Caco-2 (cell line): Measurements from ENCODE around the gene WDR46. TPM values are rescaled to one million over a fixed set of nuclear protein-coding genes. Genes with fewer than 3 reads are reported as not detected.
A peak's percentile ranks its signal among the peaks of the same experiment; 100 is the strongest.

Source experiments
- BruUV-seq: library from RNA; stranded (reverse); fragments of 400-500 nt; replicated peaks from 2 replicates; lab custom pipeline; 2021; lab: Mats Ljungman, UMichigan
- CTCF ChIA-PET: fragments of 300-600 bp; sonication (Branson Sonifier 250); formaldehyde crosslinking; loops from one replicate; lab custom pipeline; 2022; ENCODE audit warnings: antibody characterized with exemption; lab: Charles Lee
- POLR2A ChIA-PET: fragments of 300-600 bp; sonication (Branson Sonifier 250); formaldehyde crosslinking; loops from one replicate; lab custom pipeline; 2022; ENCODE audit warnings: antibody characterized with exemption; lab: Charles Lee
- DNase-seq, 2 experiments: peaks; one replicate each; pipeline versions ENCODE4 v3.0.0 to v3.0.0-alpha.2; 2020 to 2022
- H3K27me3 ChIP-seq: replicated peaks from 2 replicates; pipeline ENCODE4 v1.6.0; 2011; ENCODE audit warnings: low read length; ENCODE audit not compliant: control insufficient read depth, insufficient read depth
- H3K36me3 ChIP-seq: 2 replicates; pipeline ENCODE4 v1.5.1; 2011; ENCODE audit warnings: low read length; ENCODE audit not compliant: control insufficient read depth, insufficient read depth
- H3K4me1 ChIP-seq: fragments of 250-450 bp; sonication (Bioruptor Pico); 2 replicates; pipeline ENCODE4 v1.5.1; 2020; ENCODE audit warnings: mild to moderate bottlenecking
- H3K4me3 ChIP-seq: 2 replicates; pipeline ENCODE4 v1.5.1; 2011; ENCODE audit warnings: low read depth, mild to moderate bottlenecking, control low read depth, low read length
- H3K9me3 ChIP-seq: fragments of 250-450 bp; sonication (Bioruptor Pico); 2 replicates; pipeline ENCODE4 v1.5.1; 2020; ENCODE audit warnings: mild to moderate bottlenecking, moderate library complexity
- H3K27ac Mint-ChIP-seq: one replicate; pipeline ENCODE4 v1.8.0; 2022; ENCODE audit warnings: mixed read lengths; ENCODE audit not compliant: unreplicated experiment
- H3K27me3 Mint-ChIP-seq: one replicate; pipeline ENCODE4 v1.8.0; 2022; ENCODE audit warnings: mixed read lengths; ENCODE audit not compliant: insufficient read depth, unreplicated experiment
- H3K36me3 Mint-ChIP-seq: one replicate; pipeline ENCODE4 v1.8.0; 2022; ENCODE audit warnings: mild to moderate bottlenecking, mixed read lengths; ENCODE audit not compliant: insufficient read depth, unreplicated experiment
- H3K4me1 Mint-ChIP-seq: one replicate; pipeline ENCODE4 v1.8.0; 2022; ENCODE audit warnings: low read depth, mixed read lengths; ENCODE audit not compliant: unreplicated experiment
- H3K4me3 Mint-ChIP-seq: one replicate; pipeline ENCODE4 v1.8.0; 2022; ENCODE audit warnings: mild to moderate bottlenecking, moderate library complexity, mixed read lengths; ENCODE audit not compliant: unreplicated experiment
- H3K9me3 Mint-ChIP-seq: one replicate; pipeline ENCODE4 v1.8.0; 2022; ENCODE audit warnings: mixed read lengths; ENCODE audit not compliant: unreplicated experiment
- CTCF ChIP-seq, 2 experiments: fragments of 200-600 bp in 1 of 2; IDR thresholded peaks; 1 replicate in 1 of 2; 2 replicates in 1 of 2; pipeline versions ENCODE4 v1.5.1 to v1.8.0; 2011 to 2022; ENCODE audit warnings: antibody characterized with exemption in 1 of 2, control low read depth in 1 of 2, inconsistent platforms in 1 of 2, low read depth in 1 of 2, low read length in 1 of 2, mild to moderate bottlenecking in 1 of 2, moderate library complexity in 1 of 2; ENCODE audit not compliant: insufficient read depth in 1 of 2, severe bottlenecking in 1 of 2, unreplicated experiment in 1 of 2
- intact Hi-C: fragments of 100-400 bp; cut with micrococcal nuclease; formaldehyde crosslinking; loops from one replicate; pipeline ENCODE4 v1.10.0; 2022; ENCODE audit not compliant: unreplicated experiment
- total RNA-seq: library from RNA; stranded (reverse); gene quantifications from 2 replicates; pipeline ENCODE4 v1.2.3, GENCODE V29; 2022

WDR46 gene
- total RNA-seq, 1 experiment from 2014 or later, result 58.2 TPM

- intact Hi-C loops, result no loop called here
- H3K36me3 ChIP-seq, result no peaks in the 10 kb centered on the region; the same call in 1 of the 2 replicates
- no peak for DNase-seq
- BruUV-seq, result no TSS peak
- H3K9me3 ChIP-seq, result no peaks in the 10 kb centered on the region
- CTCF ChIA-PET, result no interaction called here
- H3K4me1 ChIP-seq, result peaks cover 2% of the 10 kb centered on the region; the same call in 1 of the 2 replicates
- POLR2A ChIA-PET, result no interaction called here
- H3K9me3 Mint-ChIP-seq, result no peaks in the 10 kb centered on the region
- H3K27ac Mint-ChIP-seq, result peak overlapping the region; percentile 90
- H3K4me1 Mint-ChIP-seq, result peaks cover 29% of the 10 kb centered on the region
- peaks cover 28% of the 10 kb centered on the region for H3K36me3 Mint-ChIP-seq
- peak overlapping the region; percentile 51 for H3K4me3 ChIP-seq
- no peak for TF ChIP-seq CTCF (IDR thresholded peaks at IDR 0.05; ENCODE audit: insufficient read depth in 1 of 2, low read depth in 1 of 2, low read length in 1 of 2, severe bottlenecking in 1 of 2, unreplicated experiment in 1 of 2)
- peak overlapping the region; percentile 84 for H3K4me3 Mint-ChIP-seq
- H3K27me3 Mint-ChIP-seq, result no peaks in the 10 kb centered on the region
- H3K27me3 ChIP-seq, result no peaks in the 10 kb centered on the region
Observed at GRCh38 chr6:33324125-33324524, 35.1 kb upstream of the WDR46 start.

- Mint-ChIP-seq H3K27ac (peak overlapping the region; percentile 90), H3K9me3 (no peaks in the 10 kb centered on the region), H3K4me1 (peaks cover 34% of the 10 kb centered on the region), H3K4me3 (peak overlapping the region; percentile 84), H3K36me3 (peaks cover 32% of the 10 kb centered on the region), H3K27me3 (no peaks in the 10 kb centered on the region)
- no TSS peak for BruUV-seq
- ChIA-PET CTCF (interaction anchor here (0.6 kb wide), 1 partner anchor 108 kb away, joined by 4 read pairs; no protein-coding TSS in a partner anchor), POLR2A (interaction anchor here (0.5 to 0.6 kb wide), 2 partner anchors 41 to 97 kb away, joined by 3 to 7 read pairs; no protein-coding TSS in a partner anchor)
- TF ChIP-seq CTCF (IDR thresholded peaks at IDR 0.05; ENCODE audit: insufficient read depth in 1 of 2, low read depth in 1 of 2, low read length in 1 of 2, severe bottlenecking in 1 of 2, unreplicated experiment in 1 of 2), result peak in 1 of 2 experiments; percentile 1
- no peaks in the 10 kb centered on the region for H3K27me3 ChIP-seq
- peaks cover 7% of the 10 kb centered on the region; the same call in 1 of the 2 replicates for H3K4me1 ChIP-seq
- no peak for DNase-seq
- H3K36me3 ChIP-seq, result peaks cover 1% of the 10 kb centered on the region; the same call in 1 of the 2 replicates
- peak overlapping the region; percentile 51 for H3K4me3 ChIP-seq
- intact Hi-C loops, result loop anchor here (1.0 kb wide), 2 partner anchors 22 to 87 kb away; no protein-coding TSS in a partner anchor
- H3K9me3 ChIP-seq, result no peaks in the 10 kb centered on the region
Observed at GRCh38 chr6:33323623-33323948, 34.5 kb upstream of the WDR46 start.

- BruUV-seq, result no TSS peak
- CTCF ChIA-PET, result interaction anchor here (0.5 kb wide), 1 partner anchor 23 kb away, joined by 3 read pairs; no protein-coding TSS in a partner anchor
- Histone ChIP-seq H3K4me3 (no peak overlapping the region), H3K4me1 (peaks cover 11% of the 10 kb centered on the region; the same call in 1 of the 2 replicates), H3K9me3 (no peaks in the 10 kb centered on the region), H3K36me3 (peaks cover 5% of the 10 kb centered on the region), H3K27me3 (no peaks in the 10 kb centered on the region)
- Mint-ChIP-seq H3K27me3 (no peaks in the 10 kb centered on the region), H3K4me3 (peak overlapping the region; percentile 84), H3K4me1 (peaks cover 38% of the 10 kb centered on the region), H3K36me3 (peaks cover 52% of the 10 kb centered on the region), H3K27ac (peak overlapping the region; percentile 90), H3K9me3 (no peaks in the 10 kb centered on the region)
- intact Hi-C loops, result no loop called here
- TF ChIP-seq CTCF (IDR thresholded peaks at IDR 0.05; ENCODE audit: insufficient read depth in 1 of 2, low read depth in 1 of 2, low read length in 1 of 2, severe bottlenecking in 1 of 2, unreplicated experiment in 1 of 2), result no peak
- POLR2A ChIA-PET, result no interaction called here
- no peak for DNase-seq
Observed at GRCh38 chr6:33321227-33321626, 32.2 kb upstream of the WDR46 start.
